GM18868 (cell line): ENCODE results near the gene PRIM2.
"Not testable (repeated sequence)": the region's sequence is repeated elsewhere in the genome, so short reads cannot be mapped to it uniquely, and the experiment has no call there.

ENCODE experiments used
- ATAC-seq: cut with Tn5 transposase; IDR thresholded peaks from one replicate; pipeline ENCODE4 v1.9.1; 2021; ENCODE audit warnings: mild to moderate bottlenecking, moderate library complexity; ENCODE audit not compliant: unreplicated experiment

Gene PRIM2, protein sequence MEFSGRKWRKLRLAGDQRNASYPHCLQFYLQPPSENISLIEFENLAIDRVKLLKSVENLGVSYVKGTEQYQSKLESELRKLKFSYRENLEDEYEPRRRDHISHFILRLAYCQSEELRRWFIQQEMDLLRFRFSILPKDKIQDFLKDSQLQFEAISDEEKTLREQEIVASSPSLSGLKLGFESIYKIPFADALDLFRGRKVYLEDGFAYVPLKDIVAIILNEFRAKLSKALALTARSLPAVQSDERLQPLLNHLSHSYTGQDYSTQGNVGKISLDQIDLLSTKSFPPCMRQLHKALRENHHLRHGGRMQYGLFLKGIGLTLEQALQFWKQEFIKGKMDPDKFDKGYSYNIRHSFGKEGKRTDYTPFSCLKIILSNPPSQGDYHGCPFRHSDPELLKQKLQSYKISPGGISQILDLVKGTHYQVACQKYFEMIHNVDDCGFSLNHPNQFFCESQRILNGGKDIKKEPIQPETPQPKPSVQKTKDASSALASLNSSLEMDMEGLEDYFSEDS

DNA sequence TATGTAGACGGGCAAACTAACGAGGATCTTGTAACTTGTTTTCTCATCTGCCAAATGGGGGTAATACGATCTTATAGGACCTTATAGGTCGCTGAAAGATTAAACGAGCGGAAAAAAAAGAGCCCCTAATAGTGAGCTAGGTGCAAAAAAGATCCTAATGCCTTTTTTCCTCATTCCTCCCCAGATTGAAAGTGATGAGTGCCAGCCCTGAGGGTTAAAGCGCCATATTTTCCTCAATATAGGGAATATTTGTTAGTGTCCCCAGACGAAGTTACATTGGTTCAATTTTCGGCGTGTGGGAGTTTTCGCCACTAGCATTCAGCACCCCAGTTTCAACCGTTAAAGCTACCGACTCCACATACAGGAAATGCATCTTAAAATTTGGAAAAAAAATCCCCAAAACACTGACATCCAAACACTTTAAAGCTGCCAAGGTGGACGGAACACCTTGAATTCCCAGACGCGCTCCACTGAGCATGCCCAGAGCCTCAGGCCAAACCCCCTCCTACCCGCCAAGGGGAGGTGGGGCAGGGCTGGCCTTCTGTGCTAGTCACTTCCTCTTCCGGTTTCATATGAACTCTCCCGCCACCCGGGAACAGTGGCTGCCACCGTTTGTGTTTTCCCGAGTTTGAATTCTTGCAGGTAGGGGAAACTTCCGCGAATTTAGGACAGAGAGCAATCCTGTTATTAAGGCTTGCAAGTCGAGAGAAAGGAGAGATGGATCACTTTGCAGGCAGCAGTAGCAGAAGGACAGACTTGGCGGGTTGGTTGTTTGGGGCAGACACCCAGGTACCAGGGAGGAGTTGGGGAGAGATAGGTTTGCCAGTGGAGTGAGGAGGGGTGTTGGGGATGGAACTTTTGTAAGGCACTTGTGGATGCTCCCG lies at the start of gene PRIM2:
Gene PRIM2 (plus strand): TSS at position 571 of the 884 bp plus-strand sequence. CDS start 816 bp downstream, outside the sequence.
- peak; percentile 87 for ATAC-seq

DNA sequence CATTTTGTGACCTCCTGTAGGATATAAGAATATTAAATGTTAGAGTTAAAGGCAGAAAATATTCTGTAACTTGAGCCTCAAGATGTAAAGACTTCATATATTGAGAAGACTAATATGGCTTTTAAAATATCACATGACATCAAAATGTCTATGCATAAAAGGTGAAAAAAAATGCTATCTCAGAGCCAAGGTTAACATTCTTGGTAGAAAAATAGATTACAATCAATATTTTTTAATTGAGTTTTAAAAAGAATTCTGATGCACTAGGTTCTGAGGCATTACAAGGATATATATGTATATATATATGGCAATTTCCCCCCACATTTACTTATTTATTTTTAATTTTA lies 49.2 kb upstream of the PRIM2 start:
- ATAC-seq = no peak

DNA sequence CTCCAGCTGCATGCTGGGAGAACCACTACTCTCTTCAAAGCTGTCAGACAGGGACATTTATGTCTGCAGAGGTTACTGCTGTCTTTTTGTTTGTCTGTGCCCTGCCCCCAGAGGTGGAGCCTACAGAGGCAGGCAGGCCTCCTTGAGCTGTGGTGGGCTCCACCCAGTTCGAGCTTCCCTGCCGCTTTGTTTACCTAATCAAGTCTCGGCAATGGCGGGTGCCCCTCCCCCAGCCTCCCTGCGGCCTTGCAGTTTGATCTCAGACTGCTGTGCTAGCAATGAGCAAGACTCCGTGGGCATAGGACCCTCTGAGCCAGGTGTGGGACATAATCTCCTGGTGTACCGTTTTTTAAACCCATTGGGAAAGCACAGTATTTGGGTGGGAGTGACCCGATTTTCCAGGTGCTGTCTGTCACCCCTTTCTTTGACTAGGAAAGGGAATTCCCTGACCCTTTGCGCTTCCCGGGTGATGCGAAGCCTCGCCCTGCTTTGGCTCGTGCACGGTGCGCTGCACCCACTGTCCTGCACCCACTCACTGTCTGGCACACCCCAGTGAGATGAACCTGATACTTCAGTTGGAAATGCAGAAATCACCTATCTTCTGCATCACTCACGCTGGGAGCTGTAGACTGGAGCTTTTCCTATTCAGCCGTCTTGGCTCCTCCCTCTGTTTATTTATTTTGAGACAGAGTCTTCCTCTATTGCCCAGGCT lies 43.2 kb upstream of the PRIM2 start:
- ATAC-seq = not testable (repeated sequence)

DNA sequence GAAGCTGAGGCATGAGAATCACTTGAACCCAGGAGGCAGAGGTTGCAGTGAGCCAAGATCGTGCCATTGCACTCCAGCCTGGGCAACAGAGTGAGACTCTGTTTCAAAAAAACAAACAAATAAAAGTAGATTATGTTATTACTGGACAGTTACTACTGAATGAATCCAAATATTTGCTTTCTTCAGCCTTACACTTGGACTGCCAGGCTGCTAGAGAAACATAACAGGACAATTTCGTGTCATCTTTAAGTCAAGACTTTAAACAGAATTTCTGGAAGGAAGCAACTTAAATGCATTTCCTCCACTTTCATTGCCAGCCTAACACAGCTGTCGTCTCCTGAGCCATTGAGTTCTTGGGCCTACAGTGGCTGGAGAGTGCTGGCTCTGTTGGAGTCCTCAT lies 42.0 kb upstream of the PRIM2 start:
- no peak for ATAC-seq

DNA sequence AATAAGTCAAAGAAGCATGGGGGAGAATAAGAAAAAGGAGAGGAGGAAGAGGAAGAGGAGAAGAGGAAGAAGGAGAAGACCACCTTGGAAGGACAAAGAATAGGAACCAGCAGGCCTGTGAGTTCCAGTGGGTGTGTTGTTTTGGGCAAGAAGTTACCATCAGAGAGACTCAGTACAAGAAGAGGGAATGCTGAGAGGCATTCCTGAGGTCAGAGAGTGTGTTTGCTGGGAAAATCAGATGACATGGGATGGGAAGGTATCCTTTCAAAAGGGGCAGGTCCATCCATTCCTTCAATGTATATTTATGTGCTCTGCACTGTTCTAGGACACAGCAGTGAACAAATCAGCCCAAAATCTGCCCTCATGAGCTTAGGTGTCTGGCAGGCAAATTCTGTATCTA lies 40.5 kb upstream of the PRIM2 start:
- no peak for ATAC-seq

DNA sequence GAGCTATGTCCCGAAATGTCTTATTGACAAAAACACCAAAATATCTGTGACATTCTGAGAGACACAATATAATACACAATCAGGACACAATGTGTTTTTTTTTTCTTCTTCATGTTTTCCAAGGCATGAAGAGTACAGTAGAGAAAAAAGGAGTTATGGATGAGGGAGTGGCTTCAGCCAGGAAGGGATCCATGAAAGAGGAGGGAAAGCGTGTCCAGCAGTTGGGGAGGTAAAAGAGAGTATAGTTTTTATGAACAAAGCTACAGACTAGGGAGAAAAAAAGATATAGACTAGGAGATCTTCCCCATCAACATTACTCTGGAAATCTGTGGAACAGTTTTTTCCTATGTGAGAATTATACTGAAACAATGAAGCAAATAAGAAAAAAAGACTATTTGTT lies 38.9 kb upstream of the PRIM2 start:
- no peak for ATAC-seq

DNA sequence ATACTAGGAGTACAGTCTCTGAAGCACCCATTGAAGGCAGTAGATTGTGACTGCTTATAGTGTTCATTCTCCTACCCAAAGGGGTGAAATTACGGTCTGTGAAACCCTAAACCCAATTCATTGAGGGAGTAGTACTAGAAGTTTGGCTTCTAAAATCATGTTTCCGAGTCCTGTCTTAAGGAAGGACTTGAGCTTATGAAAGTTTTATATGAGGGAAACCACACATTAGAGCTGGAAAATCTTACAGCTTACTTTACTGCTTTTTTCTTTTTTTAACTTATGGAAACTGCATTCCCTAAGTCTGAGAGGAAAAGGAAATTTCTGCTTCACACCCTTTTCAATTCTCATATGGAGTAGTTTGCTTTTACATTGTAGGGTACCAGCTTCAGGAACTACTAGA lies 38.4 kb upstream of the PRIM2 start:
- no peak for ATAC-seq

DNA sequence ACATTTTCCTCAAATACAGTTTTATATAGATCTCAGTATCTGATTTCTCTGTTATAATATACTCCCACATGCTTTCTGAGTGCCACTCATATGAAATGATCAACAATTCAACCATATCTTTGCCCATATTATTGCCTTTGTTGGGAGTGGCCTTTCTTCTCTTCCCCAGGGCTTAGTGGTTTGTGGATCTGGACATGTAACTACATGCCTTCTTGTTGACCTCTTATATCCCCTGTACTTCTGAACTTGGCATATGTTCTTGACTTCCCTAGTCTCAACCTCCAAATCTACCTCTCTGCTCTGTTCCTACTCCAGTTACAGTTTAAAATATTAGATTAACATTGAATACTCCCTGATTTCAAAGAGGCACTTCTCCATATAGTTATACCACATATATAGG lies 34.3 kb upstream of the PRIM2 start:
- ATAC-seq = no peak

DNA sequence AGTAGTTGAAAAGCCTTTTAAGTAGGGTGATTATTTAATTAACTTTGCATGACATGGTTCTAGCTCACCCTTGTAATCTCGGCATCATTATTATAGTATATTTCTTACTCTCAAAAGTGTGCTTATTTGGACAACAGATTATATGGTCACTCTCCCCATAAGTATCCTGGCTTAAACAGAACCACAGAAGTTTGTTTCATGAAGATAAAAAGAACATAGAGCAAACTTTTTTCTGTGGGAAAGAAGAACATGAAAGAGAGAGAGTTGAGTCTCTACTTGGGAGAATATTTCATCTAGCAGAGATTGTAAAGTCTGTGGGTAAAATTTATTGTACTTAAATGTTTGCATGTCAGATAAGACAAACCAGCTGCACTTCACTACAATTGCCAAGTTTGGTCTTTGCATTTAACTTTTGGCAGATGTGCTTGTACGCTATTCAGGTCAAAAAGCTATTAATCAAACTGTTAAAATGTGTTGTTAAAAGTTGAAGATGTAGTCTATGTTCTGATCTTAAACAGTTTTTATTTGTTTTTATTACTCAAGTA lies 33.4 kb upstream of the PRIM2 start:
- ATAC-seq = no peak

DNA sequence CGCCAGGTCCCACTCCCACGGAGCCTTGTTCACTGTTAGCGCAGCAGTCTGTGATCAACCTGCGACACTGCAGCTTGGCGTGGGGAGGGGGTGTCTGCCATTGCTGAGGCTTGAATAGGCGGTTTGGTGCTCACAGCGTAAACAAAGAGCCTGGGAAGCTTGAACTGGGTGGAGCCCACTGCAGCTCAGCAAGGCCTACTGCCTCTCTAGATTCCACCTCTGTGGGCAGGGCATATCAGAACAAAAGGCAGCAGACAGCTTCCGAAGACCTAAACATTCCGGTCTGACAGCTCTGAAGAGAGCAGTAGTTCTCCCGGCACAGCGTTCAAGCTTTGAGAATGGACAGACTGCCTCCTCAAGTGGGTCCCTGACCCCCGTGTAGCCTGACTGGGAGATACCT lies 29.3 kb upstream of the PRIM2 start:
- ATAC-seq = not testable (repeated sequence)

DNA sequence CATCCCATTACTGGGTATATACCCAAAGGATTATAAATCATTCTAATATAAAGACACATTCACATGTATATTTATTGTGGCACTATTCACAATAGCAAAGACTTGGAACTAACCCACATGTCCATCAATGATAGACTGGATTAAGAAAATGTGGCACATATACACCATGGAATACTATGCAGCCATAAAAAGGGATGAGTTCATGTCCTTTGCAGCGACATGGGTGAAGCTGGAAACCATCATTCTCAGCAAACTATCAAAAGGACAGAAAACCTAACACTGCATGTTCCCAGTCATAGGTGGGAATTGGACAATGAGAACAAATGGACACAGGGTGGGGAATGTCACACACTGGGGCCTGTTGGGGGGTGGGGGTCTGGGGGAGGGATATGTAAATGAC lies 24.0 kb upstream of the PRIM2 start:
- not testable (repeated sequence) for ATAC-seq

DNA sequence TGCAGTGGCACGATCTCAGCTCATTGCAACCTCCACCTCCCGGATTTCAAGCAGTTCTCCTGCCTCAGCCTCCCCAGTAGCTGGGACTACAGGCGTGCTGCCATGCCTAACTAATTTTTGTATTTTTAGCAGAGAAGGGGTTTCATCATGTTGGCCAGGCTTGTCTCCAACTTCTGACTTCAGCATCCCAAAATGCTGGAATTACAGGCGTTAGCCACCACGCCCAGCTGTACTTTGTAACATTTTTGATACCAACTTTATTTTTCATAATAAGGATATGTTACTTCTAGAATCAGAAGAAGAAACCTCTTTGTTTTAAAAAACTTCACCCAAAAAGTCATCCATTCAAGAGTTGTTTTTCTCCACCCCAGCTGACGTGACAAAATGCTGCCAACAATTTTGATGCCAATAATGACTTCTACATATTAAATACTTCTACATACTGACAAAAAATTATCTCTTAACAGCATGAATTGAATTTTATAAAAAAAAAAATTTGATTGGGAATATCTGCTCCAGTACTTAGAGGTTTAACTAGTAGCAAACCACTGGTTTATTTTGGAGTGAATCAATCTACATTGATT lies 22.5 kb upstream of the PRIM2 start:
- no peak for ATAC-seq

DNA sequence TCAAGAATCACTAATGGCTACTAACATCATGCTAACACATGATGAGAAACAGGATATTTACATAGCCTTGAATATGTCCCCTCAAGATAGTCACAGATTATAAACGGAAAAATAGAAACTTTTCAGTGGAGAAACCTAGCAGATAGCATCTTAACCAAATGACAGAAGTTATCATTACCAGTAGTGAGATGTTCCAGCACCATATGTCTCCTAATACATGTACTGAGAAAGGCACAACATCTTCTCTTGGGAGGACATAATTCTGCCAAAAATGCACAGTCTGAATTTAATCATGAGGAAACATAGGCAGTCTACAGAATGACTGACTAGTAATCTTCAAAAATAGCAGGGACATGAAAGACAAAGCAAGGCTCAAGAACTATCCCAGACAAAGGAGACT lies 19.9 kb upstream of the PRIM2 start:
- ATAC-seq = no peak

DNA sequence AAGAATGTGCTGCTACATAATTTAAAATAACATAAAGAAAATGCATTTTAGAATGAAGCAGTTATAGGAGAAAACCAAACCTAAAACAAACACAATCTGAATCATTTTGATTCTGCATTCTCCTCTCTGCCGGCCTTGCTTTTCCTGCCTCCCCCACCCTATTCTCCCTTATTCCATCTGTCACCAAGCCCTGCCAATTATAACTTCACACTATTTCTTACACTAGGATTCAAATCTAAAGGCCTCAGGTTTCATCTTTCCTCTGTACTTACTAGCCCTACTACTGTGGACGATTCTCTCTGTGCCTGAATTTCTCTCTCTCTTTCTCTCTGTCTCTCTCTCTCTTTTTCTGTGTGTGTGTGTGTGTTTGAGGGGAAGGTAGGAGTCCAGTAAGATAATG lies 18.7 kb upstream of the PRIM2 start:
- no peak for ATAC-seq

DNA sequence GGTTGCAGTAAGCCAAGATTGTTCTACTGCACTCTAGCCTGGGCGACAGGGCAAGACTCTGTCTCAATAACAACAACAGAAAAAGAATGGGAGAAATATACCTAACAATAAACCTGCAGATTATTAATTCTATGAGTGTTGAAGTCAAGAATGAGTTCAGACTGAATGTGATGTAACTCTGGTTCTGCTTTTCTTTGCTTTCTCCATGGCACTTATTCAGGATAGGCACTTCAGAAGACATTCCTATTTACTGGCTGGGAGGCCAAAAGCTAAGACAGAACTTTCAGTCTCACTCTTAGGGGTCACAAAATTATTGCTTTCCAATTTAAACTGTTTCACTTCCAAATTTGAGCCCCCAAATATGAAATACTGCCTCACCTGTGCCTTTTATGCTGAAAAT lies 15.7 kb upstream of the PRIM2 start:
- no peak for ATAC-seq

DNA sequence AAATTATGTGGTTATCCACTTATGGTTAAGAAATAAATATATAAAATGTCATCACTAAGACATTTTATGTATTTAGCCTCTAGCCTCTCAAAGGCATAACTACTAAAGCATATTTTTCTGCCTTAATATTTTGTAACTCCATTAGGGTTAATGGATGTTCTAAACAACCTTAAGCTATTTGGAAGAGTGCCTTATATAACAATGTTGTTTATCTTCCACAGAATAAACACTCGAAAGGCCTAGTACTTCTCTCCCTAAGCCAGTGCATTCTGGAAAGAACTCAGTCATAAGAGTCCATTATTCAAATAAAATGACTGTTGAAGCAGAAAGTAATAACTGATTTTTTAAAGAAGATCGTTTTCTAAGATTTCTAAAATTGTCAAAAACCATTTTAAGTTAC lies 15.0 kb upstream of the PRIM2 start:
- ATAC-seq = no peak

DNA sequence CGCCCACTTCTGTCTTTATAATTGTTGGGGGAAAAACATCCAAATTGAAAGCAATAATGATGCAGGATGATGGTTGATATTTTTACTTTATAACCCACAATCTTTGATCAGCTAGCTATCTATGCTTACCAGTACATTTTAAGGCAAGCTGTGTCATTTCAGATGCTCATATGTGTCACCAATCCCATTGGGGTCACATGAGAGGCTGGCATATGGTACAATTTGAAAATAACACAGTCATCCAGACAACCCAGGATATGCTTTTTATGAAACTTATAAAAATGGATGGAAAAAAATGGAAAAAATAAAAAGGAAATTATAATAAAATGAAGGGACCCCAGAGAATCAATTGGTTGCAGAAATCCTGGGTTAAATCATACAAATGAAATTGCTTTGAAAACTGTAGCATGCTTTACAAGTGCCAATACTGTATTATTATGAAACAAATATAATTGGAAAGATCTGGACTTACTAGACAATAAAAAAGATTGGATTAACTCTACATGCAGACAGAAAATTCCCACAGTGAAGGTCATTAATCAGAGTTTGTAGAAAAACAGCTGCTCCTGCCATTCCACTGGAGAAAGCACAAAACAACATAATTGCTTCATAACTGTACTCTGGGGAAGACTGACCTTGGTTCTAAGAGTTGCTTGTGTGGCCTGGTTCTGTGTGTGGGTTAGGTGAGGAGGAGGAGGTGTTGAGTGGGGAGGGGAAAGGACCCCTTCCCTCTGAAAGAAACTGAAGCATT lies 13.3 kb upstream of the PRIM2 start:
- ATAC-seq = no peak

DNA sequence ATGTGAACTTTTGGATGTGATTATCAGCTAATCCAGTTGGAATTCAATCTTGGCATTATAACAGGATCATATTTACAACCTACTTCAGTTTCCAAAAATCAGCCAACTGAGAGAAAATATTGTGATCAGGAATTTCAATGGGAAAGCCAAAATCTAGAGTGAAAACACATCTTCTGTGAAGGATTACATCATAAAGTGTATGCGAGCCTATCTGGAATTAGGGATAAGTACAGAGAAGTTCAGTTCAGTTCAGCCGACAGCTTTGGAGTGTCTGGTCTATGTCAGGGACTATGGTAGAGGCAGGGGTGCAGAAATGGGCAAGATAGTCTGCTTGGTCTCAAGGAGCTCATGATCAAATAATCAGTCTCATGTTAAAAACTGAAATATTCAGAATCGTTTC lies 12.3 kb upstream of the PRIM2 start:
- ATAC-seq = no peak

DNA sequence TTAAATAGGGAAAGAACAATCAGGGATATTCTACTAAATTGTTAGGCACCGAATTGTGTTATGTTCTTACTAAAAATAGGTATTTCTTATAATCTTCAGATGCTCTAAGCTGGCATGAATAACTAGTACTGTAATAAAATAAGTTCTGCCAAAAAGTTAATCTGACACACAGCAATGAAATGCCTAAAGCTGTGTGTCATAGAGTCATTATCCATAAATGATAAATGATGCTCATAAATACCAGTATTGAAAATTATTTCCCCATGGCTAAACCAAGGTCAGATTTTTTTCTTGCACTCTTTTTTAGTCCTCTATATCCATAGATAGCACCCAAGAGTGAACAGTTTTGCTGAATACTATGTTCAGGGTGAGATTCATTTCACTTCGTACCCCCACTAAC lies 11.7 kb upstream of the PRIM2 start:
- ATAC-seq = no peak

DNA sequence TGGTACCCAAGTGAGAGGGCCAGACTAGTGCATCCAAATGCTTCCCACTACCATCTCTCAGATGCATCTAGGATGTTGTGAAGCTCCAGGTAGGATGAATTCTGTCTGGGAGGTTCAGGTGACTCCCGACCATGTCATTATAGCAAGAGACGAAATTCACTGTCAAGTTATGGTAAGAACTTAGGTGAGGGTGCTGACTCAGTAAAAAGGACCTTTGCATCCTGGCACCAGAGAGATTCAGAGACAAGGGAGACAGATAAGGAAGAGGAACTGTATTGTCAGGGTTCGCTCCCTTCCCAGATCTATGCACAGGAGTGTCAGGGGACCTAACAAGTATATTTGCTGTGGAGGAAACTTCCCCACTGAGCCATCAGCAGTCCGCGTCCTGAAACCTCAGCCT lies 11.2 kb upstream of the PRIM2 start:
- no peak for ATAC-seq
